Measurements from ENCODE around the gene PCBP3. TPM values are rescaled to one million over a fixed set of nuclear protein-coding genes. Genes with fewer than 3 reads are reported as not detected.
"Not testable (repeated sequence)": the region's sequence is repeated elsewhere in the genome, so short reads cannot be mapped to it uniquely, and the experiment has no call there.

PCBP3 gene
- total RNA-seq, 1 donor from 2014 or later: not detected

DNA sequence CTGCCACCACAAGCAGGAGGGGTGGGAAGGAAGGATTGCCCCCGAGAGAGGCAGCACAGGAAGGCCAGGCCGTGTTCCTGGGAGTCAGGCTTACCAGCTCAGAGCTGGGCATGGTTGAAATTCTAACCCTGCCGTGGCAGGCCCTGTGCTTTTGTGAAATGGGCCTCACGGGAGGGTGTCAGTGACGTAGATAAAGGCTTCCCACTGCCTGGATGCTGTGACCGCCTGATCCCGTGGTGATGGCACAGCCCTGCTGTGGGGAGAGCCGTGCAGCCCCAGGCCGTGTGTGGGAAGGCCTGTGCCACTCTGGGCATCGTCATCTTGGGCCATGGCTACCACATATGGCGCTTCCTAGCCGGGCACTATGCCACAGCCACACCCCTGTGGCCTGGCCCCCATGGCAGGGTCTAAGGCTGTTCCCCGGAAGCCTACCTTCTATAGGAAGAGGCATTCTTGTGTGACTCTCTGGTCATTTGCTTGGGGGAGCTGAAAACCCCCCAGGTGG is 161.3 kb downstream of the PCBP3 start:
- H3K4me3 ChIP-seq (ENCODE audit: low read depth, low read length): no peak overlapping the region
- no peak for DNase-seq (ENCODE audit: low read depth)
- TF ChIP-seq, protein P1, sequence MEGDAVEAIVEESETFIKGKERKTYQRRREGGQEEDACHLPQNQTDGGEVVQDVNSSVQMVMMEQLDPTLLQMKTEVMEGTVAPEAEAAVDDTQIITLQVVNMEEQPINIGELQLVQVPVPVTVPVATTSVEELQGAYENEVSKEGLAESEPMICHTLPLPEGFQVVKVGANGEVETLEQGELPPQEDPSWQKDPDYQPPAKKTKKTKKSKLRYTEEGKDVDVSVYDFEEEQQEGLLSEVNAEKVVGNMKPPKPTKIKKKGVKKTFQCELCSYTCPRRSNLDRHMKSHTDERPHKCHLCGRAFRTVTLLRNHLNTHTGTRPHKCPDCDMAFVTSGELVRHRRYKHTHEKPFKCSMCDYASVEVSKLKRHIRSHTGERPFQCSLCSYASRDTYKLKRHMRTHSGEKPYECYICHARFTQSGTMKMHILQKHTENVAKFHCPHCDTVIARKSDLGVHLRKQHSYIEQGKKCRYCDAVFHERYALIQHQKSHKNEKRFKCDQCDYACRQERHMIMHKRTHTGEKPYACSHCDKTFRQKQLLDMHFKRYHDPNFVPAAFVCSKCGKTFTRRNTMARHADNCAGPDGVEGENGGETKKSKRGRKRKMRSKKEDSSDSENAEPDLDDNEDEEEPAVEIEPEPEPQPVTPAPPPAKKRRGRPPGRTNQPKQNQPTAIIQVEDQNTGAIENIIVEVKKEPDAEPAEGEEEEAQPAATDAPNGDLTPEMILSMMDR (conservative IDR thresholded peaks at IDR 0.05; ENCODE audit: low read depth, low read length): no peak

DNA sequence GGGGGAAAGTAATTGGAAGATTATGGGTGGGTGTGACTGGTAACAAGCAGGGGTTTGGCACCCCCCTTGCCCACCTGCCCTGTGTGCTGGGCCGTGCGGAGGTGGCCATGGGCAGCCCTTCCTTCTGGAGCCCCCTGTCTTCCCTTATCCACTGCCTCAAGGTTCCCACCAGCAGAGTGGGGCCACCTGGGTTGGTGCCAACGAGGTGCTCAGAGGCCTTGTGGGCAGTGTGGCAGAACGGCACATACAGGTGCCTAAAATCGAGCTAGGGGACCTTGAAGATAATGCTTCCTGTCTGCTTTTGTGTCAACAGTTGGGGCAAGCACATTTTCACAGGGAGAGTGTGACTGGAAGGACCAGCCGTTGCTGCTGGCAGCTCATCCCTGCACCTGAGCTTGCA is 161.8 kb downstream of the PCBP3 start:
- TF ChIP-seq, protein P1 (conservative IDR thresholded peaks at IDR 0.05; ENCODE audit: low read depth, low read length): no peak
- no peak overlapping the region for H3K4me3 ChIP-seq (ENCODE audit: low read depth, low read length)
- DNase-seq (ENCODE audit: low read depth): no peak

DNA sequence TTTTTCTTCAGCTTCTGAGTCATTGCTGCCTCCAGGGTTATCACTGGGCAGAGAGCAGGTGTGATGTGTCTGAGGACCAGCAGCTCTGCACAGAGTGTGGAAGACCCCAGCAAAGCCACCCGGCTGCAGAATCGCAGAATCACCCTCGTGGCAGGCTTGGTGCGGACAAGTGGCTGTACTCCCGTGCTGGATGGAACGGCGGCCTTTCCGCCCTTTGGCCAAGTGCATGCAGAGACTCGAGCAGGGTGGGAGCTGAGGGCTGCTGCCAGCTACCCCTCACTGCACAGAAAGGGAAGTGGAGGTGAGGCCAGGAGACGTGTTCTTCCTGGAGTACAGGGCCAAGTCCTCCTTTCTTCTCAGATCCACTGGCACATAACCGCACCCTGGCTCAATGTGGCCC is 162.5 kb downstream of the PCBP3 start:
- H3K4me3 ChIP-seq (ENCODE audit: low read depth, low read length): no peak overlapping the region
- TF ChIP-seq, protein P1 (conservative IDR thresholded peaks at IDR 0.05; ENCODE audit: low read depth, low read length): no peak
- no peak for DNase-seq (ENCODE audit: low read depth)

DNA sequence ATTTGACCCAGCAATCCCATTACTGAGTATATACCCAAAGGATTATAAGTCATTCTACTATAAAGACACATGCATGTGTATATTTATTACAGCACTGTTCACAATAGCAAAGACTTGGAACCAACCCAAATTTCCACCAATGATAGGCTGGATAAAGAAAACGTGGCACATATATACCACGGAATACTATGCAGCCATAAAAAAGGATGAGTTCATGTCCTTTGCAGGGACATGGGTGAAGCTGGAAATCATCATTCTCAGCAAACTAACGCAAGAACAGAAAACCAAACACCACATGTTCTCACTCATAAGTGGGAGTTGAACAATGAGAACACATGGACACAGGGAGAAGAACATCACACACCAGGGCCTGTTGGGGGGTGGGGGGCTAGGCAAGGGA is 165.1 kb downstream of the PCBP3 start:
- not testable (repeated sequence) for H3K4me3 ChIP-seq (ENCODE audit: low read depth, low read length); DNase-seq (ENCODE audit: low read depth)

DNA sequence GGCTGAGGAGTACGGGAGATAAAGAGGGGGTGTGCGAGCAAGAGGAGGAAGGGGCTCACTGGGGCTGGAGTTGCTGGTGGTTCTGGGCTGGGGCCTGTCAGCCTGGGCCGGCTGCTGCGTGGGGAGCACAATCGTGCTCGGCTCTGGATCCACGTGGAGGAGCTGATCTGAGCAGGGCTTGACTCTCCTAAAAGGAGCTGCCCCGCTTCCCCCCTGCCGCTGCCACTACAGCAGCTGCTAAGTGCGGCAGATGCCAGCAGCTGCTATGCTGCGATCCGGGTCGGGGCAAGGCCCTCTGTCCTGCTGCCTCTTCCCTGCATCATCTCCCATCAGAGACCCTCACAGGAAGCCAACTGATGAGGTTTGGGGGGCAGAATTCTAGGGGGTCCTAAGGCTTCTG is 165.9 kb downstream of the PCBP3 start:
- DNase-seq (ENCODE audit: low read depth): no peak
- TF ChIP-seq, protein P1 (conservative IDR thresholded peaks at IDR 0.05; ENCODE audit: low read depth, low read length): no peak
- no peak overlapping the region for H3K4me3 ChIP-seq (ENCODE audit: low read depth, low read length)

DNA sequence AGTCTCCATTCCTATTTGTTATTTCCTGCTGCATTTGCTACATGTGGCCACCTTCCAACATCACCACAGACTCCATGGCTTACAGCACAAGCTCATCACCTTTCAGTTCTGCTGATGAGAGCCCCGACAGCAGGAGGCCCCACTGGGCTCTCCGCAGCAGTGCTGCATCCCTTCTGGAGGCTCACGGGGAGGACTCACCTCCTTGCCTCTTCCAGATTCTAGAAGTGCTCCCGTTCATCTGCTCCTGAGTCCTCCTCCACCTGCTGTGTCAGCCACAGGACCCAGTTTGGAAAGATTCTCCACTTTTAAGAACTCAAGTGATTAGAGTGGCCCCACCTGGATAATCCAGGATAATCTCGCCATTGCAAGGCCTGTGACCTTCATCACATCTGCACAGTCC is 167.6 kb downstream of the PCBP3 start:
- TF ChIP-seq, protein P1 (conservative IDR thresholded peaks at IDR 0.05; ENCODE audit: low read depth, low read length): no peak
- DNase-seq (ENCODE audit: low read depth): no peak
- no peak overlapping the region for H3K4me3 ChIP-seq (ENCODE audit: low read depth, low read length)

DNA sequence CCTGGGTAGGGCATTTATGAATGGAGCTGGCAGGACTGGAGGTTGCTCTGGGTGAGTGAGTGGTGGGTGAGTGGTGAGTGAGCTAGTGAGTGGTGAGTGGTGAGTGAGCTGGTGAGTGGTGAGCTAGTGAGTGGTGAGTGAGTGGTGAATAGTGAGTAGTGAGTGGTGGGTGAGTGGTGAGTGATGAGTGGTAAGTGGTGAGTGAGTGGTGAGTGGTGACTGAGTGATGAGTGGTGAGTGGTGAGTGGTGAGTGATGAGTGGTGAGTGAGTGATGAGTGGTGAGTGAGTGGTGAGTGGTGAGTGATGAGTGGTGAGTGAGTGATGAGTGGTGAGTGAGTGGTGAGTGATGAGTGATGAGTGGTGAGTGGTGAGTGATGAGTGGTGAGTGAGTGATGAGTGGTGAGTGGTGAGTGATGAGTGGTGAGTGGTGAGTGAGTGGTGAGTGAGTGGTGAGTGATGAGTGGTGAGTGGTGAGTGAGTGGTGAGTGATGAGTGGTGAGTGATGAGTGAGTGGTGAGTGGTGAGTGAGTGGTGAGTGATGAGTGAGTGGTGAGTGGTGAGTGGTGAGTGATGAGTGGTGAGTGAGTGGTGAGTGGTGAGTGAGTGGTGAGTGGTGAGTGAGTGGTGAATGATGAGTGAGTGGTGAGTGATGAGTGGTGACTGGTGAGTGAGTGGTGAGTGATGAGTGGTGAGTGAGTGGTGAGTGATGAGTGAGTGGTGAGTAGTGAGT is 170.8 kb downstream of the PCBP3 start:
- not testable (repeated sequence) for DNase-seq (ENCODE audit: low read depth); H3K4me3 ChIP-seq (ENCODE audit: low read depth, low read length)

DNA sequence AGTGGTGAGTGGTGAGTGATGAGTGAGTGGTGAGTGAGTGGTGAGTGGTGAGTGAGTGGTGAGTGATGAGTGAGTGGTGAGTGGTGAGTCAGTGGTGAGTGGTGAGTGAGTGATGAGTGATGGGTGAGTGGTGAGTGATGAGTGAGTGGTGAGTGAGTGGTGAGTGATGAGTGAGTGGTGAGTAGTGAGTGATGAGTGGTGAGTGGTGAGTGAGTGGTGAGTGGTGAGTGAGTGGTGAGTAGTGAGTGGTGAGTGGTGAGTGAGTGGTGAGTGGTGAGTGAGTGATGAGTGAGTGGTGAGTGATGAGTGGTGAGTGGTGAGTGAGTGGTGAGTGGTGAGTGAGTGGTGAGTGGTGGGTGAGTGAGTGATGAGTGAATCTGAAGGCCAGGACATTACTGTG is 172.3 kb downstream of the PCBP3 start:
- H3K4me3 ChIP-seq (ENCODE audit: low read depth, low read length); DNase-seq (ENCODE audit: low read depth): not testable (repeated sequence)
